Medulla oblongata (tissue), 1 donor: ENCODE results near the gene VRK1.

ENCODE experiments used
- DNase-seq: peaks from one replicate; pipeline ENCODE4 v3.0.0-alpha.2; 2015; ENCODE audit errors: extremely low spot score

The VRK1 gene

DNA sequence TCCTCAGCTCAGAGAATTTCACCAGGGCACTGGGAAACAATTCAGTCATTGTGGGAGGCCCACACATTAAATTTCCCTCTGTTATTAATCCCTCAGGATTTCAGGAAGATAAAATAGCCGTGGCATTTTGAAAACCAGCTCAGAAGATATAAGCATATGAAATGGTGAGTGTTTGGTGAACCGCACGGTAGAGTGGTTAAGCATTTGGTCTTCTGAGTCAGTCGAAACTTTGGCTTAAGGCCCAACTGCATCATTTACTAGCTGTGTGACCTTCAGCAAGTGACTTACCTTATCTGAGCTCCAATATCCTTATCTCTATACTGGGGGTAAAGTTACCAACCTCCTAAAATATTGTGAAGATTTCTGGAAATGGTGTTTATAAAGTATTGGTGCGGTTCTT is 5.2 kb upstream of the VRK1 start:
- DNase-seq = no peak

DNA sequence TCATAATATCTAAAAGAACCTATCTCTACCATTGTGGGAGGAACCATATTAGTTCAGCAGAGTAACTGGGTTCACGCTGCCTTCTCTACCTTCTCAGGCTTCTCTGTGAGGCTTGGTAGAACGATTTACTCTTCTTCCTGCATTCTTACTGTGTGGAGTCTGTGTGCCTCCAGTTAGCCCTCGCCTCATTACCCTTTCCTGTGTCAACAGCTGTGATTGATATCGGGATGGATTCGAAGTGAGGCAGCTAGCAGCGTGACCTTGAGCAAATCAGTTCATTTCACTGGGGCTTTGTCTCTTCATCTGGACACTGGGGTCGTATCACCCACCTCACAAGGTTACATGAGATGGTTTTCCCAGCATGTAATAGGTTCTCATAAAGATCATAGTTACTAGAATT is 4.6 kb upstream of the VRK1 start:
- DNase-seq = no peak

DNA sequence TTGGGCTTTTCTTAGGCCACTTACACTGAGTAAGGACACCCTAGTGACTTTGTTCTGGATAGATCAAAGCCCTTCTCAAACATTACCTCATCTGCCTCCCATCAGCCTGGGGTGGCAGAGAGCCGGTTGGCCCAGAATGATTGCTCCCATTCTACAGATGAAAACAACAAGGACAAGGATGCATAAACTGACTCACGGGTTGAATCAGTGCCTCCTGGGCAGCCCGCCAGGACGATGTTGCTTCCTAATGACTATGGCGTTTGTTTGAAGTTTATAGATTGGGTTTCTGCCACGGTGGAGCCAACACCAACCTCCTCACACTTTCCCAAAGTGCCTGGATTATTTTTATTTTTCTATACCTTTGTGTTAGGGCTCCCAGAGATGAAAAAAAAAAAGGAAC is 3.6 kb upstream of the VRK1 start:
- no peak for DNase-seq

DNA sequence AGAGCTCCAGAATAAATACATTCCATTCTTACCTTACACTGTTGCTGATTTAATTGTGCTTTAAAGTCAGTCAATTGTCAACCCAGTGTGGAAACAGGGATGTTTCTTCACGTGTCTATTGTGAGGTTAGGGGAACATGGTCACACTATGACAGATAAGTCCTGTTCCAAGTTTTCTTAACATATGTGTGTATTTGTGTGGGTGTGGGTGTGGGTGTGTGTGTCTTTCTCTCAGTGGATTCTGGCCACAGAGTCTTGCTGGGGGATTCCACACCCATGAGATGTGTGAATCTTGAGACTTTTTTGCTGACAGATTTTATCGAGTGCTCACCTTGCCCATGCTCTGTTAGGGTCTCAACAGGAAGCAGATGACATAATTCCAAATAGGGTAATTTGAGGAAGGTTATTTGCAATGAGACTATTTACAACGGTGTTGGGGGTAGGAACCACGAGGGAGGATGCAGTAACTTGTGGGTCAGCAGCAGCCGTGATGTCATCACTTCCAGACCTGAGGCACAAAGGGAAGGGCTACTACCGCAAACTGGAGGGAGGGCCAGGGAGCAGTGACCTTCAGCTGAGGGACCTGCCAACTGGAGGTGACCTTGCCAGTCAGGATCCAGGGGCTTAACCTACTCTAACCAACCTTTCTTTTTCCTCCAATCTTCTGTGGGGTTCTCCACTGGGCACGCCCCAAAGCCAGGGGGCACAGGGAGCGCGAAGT is 1.9 kb upstream of the VRK1 start:
- DNase-seq = no peak

DNA sequence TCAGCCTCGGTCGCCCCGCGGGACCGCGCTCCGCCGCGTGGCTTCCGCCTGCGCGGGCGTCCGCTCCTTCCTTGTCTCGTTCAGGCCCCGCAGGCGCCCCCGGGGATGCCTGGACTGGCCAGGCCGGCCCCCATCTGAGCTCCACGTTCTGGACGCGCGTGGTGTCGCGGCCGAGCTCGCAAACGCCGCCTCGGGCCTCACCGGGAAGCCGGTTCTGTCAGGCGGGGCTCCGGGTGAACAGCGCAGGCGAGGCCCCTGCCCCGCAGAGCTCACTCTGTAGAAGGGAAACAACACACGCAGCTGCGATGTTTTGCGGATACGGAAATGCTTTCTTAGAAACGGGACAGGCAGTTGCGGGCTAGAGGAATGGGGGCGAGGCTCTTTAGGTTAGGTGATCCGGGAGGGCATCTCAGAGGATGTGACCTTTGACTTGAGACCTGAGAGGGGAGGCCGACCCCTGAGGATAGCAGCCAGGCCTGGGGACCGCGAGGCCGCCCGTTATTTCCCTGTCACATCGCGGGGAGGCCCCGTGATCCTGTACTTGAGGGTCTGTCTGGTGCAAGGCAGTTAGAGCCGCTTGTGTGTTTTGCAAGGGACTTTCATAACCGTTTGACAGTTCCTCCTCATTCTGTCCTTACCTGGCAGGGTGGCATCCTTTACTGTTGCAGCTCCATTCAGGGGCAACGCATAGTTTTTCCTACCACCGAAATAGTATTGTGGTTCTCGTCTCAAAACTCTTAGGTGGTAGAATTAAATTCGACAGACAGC is 584 bp downstream of the VRK1 start:
- DNase-seq = no peak

DNA sequence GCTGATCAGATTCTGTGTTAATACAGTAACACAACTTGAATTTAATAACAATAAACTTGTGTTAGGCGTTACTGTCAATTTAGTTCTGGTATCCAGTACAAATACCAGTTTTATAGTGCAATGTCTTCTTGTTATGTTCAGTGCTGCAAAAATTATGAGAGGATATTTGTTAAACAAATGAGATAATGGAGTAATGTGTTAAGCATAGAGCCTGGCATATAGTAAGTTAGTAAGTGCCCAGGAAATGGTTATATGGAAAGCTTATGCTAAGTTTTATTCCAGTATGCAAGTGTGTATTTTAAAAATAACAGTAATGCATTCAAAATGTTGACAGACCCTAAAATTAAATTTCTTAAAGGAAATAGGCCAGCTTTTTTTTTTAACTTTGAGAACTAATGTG is 1.8 kb downstream of the VRK1 start:
- no peak for DNase-seq

DNA sequence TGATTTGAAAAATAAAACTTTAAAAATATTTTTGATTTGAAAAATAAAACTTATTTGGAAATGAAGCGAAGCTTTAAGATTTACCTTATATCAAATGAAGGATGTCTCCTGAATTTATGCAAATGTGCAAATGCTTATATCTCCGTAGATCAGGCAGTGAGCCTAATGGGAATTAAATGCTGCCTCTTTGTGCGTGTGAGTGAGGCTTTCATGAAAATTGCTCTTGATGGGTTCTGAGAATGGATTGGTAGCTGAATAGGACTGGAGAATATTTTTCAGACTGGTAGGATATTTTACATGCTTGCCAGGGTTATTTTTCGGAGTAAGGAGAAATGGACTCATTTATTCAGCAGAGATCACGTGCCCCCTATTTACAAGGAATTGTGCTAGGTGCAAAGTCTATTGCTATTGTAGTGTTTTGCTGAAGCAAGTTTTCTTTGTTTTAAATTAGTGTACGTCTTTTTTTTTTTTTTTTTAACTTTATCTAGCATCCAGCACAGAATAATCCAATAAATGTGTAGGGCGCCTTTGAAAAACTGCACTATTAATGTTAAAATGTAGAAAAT is 2.4 kb downstream of the VRK1 start:
- DNase-seq = no peak

DNA sequence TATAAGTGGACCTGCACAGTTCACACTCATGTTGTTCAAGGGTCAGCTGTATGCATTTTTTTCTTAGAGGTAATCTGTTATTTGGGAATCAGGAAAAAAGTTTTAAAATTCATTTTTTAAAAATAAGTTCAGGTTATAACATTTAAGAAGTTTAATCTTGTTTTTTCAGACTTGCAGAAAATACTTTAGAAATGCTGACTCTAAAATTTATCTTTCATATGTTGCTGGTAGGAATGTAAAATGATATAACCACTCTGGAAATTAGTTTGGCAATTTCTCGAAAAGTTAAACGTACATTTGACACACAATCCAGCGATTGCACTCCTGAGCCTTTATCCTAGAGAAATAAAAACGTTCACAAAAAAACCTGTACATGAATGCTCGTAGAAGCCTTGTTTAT is 4.7 kb downstream of the VRK1 start:
- DNase-seq = no peak

DNA sequence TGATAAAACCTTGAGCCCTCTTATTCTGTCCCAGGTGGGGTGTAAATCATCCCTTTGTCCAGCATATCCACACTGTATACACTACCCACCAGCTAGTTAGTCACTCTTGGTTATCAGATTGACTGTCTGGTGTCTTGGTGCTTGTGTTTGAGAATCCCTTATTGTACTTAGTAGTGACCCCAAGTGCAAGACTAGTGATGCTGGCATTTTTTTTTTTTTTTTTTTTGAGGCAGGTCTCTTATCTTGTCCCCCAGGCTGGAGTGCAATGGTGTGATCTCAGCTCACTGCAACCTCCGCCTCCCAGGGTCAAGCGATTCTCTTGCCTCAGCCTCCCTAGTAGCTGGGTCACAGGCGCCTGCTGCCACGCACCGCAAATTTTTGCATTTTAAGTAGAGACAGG is 5.8 kb downstream of the VRK1 start:
- DNase-seq = no peak

DNA sequence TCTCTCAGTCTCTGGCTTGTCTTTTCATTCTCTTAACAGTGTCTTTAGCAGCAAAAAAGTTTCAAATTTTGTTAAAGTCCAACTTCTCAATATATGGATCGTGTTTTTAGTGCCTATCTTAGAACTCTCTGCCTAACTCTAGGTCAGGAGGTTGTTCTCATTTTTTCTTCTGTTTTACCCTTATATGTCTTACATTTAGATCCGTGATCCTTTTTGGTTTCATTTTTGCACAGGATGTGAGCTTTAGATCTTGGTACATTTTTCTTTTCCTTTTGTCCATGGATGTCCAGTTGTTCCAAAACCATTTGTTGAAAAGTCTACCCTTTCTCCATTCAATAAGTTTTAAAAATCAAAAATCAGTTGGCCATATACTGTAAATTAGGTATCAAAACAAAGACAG is 6.8 kb downstream of the VRK1 start:
- DNase-seq = no peak

DNA sequence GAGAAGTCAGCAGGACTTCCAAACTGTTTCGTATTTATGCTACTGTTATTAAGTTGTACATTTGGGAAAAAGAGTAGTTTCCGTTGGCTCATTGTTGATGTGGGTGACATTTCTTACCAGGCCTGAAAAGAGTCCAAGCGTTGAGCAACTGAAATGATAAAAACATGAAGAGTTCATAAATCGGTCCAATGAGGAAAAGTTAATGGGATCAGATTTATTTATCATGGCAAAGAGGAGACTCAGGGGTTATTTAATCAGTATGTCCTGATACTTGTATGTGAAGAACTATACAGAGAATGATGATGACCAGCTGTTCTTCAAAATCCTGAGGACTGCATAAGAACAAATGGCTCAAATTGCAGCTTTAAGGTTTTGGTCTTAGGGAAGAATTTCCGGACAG is 7.7 kb downstream of the VRK1 start:
- no peak for DNase-seq

DNA sequence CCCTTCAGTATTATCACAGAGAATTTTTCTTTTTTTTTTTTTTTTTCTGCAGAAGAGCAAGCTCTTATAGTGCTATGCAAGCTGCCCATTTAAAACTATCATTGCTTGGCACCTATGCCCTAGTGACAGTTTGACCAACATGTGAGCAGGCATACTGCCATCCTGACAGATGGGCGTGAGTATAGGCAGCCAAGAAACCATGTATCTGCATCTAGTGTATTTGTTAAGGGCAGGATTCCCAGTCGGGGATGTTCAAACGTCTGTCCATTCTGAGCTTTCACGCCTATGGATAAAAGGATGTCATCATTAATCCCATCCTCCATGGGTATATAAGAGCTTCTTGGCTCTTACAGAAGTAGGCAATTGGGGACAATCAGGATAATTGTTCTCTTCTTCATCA is 8.8 kb downstream of the VRK1 start:
- DNase-seq = no peak

DNA sequence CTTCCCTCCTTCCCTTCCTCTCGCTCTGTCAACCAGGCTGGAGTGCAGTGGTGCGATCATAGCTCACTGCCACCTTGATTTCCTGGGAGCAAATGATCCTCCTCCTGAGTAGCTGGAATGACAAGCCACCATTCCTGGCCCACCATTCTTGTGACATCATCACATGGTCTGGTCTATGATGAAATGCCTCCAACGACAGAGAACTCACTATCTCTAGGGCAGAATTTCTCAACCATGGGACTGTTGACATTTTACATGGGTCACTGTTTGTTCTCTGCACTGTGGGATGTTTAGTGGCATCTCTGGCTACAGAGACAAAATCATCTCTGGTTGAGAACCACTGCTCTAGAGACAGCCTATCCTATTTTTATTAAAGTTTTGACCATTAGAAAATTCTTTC is 9.7 kb downstream of the VRK1 start:
- no peak for DNase-seq

DNA sequence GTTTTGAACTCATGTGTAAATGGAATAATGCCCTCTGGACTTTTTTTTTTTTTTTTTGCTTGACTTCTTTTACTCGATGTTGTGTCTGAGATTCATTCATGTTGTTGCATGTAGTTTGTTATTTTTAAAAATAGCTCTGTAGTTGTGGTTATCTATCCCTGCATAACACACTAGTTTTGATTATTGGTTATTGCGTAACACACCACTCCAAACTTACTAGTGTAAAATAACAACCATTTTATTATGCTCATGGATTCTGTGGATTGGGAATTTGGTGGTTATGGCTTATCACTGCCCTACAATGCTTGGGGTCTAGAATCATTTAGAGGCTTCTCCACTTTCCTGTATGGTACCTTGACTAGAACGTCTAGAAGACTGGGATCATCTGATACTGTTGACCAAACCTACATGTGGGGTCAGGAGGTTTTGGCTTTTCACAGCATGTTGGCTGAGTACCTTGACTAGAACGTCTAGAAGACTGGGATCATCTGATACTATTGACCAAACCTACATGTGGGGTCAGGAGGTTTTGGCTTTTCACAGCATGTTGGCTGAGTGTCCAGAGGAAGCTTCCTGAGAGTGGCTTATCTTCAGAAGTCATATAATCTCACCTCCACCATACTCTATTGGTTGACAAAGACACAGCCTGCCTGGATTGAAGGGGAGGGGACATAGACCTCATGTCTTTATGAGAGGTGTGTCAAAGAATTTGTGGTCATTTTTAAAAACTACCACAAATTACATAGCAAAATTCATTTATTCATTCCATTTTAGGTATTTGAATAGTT is 11.6 kb downstream of the VRK1 start:
- no peak for DNase-seq

DNA sequence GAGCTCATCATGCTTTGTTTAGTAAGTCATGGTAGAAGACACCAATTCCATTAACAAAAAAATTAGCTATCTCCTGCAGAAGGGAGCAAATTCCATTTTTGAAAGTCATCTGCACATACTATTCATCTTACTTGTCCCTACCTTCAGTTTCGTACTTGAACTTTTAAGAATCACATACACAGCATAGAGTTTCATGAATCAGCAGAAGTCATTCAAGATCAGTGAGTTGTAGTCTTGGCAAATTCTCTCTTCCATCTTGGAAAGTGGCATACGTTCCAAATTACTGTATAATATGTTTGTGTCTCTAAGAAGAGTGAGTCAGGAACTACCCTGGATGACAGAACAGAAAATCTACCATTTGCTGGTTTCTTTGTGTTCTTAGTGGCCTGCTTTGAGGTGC is 14.1 kb downstream of the VRK1 start:
- DNase-seq = no peak

DNA sequence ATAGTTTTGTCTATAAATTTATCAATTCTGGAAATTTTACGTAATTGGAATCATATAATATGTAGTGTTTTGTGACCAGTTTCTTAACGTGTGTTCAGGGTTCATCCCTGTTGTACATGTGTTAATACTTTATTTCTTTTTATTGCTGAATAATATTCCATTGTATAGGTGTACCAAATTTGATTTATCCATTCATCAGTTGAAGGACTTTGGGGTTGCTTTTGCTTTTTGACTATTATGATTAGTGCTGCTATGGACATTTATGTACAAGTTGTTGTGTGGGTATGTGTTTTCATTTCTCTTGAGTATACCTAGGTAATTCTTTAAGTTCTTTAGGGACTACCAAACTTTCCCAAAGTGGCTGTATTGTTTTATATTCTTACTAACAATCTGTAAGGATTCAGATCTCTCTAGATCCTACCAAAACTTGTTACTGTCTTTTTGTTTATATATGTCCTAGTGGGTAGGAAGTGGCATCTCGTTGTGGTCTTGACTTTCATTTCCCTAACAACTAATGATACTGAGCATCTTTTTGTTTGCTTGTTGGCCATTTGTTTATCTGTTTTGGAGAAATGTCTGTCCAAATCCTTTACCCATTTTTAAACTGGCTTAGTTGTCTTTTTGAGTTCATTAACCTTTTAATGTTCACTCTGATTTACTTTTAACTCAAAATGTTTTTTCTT is 14.9 kb downstream of the VRK1 start:
- no peak for DNase-seq

DNA sequence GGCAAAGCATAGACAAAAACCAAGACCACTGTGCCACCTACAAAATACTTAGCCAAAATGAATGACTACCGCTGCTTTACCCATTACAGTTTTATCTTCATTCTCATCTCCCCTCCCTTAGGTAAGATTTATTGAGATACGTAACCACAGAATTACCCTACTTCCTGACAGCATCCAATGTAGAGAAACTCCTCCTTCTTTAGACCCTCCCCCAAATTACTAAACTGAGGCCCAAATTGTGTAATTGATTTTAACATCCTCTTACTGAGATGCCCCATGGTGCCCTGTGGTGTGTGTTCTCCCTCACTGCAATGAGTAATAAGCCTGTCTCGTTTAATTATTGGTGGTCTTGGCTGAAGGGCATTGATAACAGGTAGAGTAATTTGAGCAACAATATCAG is 19.1 kb downstream of the VRK1 start:
- DNase-seq = no peak

DNA sequence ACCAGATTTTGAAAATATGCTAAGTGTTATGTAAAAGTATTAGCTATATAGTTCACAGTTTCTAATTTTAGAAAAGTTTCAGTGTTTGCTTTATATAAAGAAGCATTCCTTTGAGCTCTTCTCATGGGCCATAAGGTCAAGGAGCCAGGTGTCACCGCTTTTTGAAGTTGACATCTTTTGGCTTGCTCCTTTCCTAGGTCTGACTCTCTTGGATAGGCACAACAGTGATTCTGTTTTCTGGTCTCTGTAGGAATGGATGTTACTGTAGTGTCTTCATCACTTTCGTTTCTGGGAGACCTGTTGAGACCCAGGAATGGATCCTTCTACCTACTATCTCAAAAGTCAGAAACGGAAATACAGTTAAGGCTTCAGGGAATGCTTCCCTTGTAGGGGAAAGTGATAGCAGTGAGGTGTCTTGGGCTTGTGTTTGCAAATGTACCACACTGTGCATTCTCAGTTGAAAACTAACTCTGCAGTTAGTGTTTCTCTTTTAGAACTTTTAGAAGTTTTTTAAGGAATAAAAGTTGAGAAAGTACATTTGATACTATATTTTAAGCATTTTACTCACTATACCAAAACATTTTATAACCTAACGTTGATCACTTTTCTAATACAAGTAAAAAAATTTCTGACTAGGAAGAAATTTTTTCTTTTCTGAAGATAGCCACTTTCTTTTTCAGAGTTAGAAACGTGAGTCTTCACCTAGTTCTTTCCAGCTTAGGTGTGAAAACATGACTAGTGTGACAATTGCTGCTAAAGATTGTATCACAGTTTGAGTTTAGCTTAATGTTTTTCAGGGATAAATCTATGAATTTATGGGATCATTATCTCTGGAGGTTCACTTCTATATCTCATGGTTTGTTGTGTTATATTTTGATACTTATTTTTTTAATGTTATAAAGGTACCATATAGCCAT is 20.8 kb downstream of the VRK1 start:
- no peak for DNase-seq

DNA sequence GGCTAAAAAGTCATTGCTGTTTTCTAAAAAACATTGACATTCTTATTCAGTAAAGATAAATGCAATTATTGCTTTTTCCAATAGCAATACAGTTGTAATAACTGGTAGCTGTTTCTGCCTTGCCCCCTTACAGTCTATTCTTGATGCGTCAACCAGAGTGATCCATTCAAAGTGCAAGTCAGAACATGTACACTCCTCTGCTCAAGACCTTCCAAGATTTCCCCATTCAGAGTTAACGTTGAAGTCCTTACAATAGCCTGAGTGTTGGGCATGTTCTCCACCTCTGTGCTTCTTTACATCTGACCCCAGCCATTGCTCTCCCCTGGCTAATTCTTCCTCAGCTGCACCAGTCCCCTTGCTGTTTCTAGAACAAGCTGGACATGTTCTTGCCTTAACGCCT is 24.3 kb downstream of the VRK1 start:
- DNase-seq = no peak

DNA sequence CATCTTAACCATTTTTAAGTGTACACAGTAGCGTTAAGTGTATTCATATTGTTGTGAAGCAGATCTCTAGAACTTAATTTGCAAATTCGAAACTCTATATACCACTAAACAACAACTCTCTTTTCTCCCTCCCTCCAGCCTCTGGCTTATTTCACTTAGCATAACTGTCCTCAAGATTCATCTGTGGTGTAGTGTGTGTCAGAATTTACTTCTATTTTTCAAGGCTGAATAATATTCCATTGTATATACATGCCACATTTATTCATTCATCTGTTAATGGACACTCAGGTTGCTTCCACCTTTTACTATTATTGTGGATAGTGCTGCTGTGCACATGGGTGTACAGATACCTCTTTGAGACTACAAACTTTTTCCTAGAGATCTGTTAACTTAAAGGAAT is 26.5 kb downstream of the VRK1 start:
- DNase-seq = no peak

DNA sequence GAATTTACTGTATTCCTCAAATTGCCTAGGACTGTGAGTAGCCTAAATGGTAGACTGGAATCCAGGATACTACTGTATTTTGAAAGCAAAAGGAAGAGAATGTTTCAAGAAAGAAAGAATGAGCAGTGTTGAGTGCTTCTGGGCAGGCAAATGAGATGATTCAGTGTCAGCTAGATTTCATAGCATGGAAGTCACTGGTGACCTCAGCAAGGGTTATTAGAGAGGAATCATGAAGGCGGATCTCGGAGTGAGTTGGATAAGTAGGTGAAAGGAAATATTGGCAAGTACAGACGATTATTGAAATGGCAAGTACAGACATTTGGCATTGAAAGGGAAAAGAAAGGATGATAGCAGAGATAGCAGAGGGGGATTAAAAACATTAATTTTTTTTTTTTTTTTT is 27.1 kb downstream of the VRK1 start:
- DNase-seq = no peak
